GM12892 (cell line): ENCODE results near the gene CDCA8.
"Not testable (repeated sequence)": the region's sequence is repeated elsewhere in the genome, so short reads cannot be mapped to it uniquely, and the experiment has no call there.

Source experiments
- DNase-seq: peaks from one replicate; pipeline ENCODE4 v3.0.0; 2011; ENCODE audit not compliant: insufficient read length
- FAIRE-seq: peaks from 2 replicates; lab custom pipeline; 2011; peaks lifted over from hg19 to GRCh38; lab: Jason Lieb, UNC
- POLR2A ChIP-seq: IDR thresholded peaks from 2 replicates; pipeline ENCODE4 v1.6.1; 2011; ENCODE audit warnings: low read depth, low read length, control low read depth
- POLR2AphosphoS5 ChIP-seq: IDR thresholded peaks from 2 replicates; pipeline ENCODE4 v1.6.1; 2011; ENCODE audit warnings: low read depth, low read length, control low read depth
- TAF1 ChIP-seq: IDR thresholded peaks from 2 replicates; pipeline ENCODE4 v1.6.1; 2011; ENCODE audit warnings: low read depth, mild to moderate bottlenecking, control low read depth, low read length, borderline replicate concordance

The CDCA8 gene

GRCh38 chr1:37677143-37677439 is 15.2 kb upstream of the CDCA8 start:
- DNase-seq, result no peak
- TF ChIP-seq POLR2AphosphoS5, result no peak
- no peak for TF ChIP-seq TAF1
- TF ChIP-seq POLR2A, result no peak
- peak; percentile 50 for FAIRE-seq

- FAIRE-seq (peak; percentile 82), DNase-seq (no peak)
- no peak for TF ChIP-seq POLR2AphosphoS5
- TF ChIP-seq POLR2A, result no peak
- no peak for TF ChIP-seq TAF1
Measured at GRCh38 chr1:37677808-37678207, 14.5 kb upstream of the CDCA8 start.

GRCh38 chr1:37680933-37681332 is 11.4 kb upstream of the CDCA8 start:
- TF ChIP-seq TAF1, result no peak
- TF ChIP-seq POLR2AphosphoS5, result no peak
- TF ChIP-seq POLR2A, result no peak
- DNase-seq, result no peak
- no peak for FAIRE-seq

GRCh38 chr1:37682334-37682987 is 9.9 kb upstream of the CDCA8 start:
- TF ChIP-seq POLR2A, result no peak
- no peak for TF ChIP-seq POLR2AphosphoS5
- no peak for TF ChIP-seq TAF1
- DNase-seq (no peak), FAIRE-seq (peak; percentile 72)

GRCh38 chr1:37684182-37684581 is 8.1 kb upstream of the CDCA8 start:
- not testable (repeated sequence) for DNase-seq, FAIRE-seq

- no peak for FAIRE-seq
Measured at GRCh38 chr1:37685722-37686121, 6.6 kb upstream of the CDCA8 start.

GRCh38 chr1:37687764-37688163 is 4.6 kb upstream of the CDCA8 start:
- FAIRE-seq, DNase-seq: not testable (repeated sequence)

More at GRCh38 chr1:37685722-37686121, 6.6 kb upstream of the CDCA8 start:
- no peak for DNase-seq
- TF ChIP-seq POLR2AphosphoS5, result no peak
- no peak for TF ChIP-seq TAF1
- no peak for TF ChIP-seq POLR2A

- no peak for DNase-seq
- no peak for FAIRE-seq
- TF ChIP-seq POLR2AphosphoS5 (no peak), TAF1 (no peak)
Measured at GRCh38 chr1:37688926-37689325, 3.4 kb upstream of the CDCA8 start.

- DNase-seq, result no peak
- no peak for FAIRE-seq
- TF ChIP-seq POLR2AphosphoS5, result no peak
- no peak for TF ChIP-seq TAF1
- TF ChIP-seq POLR2A, result no peak
Measured at GRCh38 chr1:37691497-37692077, 729 bp upstream of the CDCA8 start.

GRCh38 chr1:37692834-37693175 is 489 bp downstream of the CDCA8 start:
- no peak for FAIRE-seq
- TF ChIP-seq POLR2A (no peak), TAF1 (no peak), POLR2AphosphoS5 (no peak)
- DNase-seq, result no peak

- TF ChIP-seq TAF1, result no peak
- TF ChIP-seq POLR2A, result no peak
- no peak for TF ChIP-seq POLR2AphosphoS5
- no peak for DNase-seq
- FAIRE-seq, result no peak
Measured at GRCh38 chr1:37697090-37697489, 4.8 kb downstream of the CDCA8 start.

GRCh38 chr1:37697737-37698136 is 5.4 kb downstream of the CDCA8 start:
- no peak for FAIRE-seq
- TF ChIP-seq POLR2A (no peak), POLR2AphosphoS5 (no peak), TAF1 (no peak)

GRCh38 chr1:37699147-37699546 is 6.8 kb downstream of the CDCA8 start:
- TF ChIP-seq POLR2A (no peak), TAF1 (no peak), POLR2AphosphoS5 (no peak)
- DNase-seq, result no peak
- no peak for FAIRE-seq

More at GRCh38 chr1:37697737-37698136, 5.4 kb downstream of the CDCA8 start:
- no peak for DNase-seq
